GM23338 (cell line): Measurements from ENCODE around the gene MARCHF10. TPM values are rescaled to one million over a fixed set of nuclear protein-coding genes. Genes with fewer than 3 reads are reported as not detected.
"Not testable (repeated sequence)": the region's sequence is repeated elsewhere in the genome, so short reads cannot be mapped to it uniquely, and the experiment has no call there.

Source experiments
- ATAC-seq: fragments of 200-7000 bp; cut with Tn5 transposase; 3 replicates; pipeline ENCODE4 v1.9.1; 2020
- DNase-seq: peaks from one replicate; pipeline ENCODE4 v3.0.0-alpha.2; 2015; ENCODE audit warnings: low spot score
- H2AFZ ChIP-seq: fragments of 200-600 bp; sonication (generic); 2 replicates; pipeline ENCODE4 v1.8.0; 2016; ENCODE audit warnings: antibody characterized with exemption, mild to moderate bottlenecking, moderate library complexity
- H3F3A ChIP-seq: fragments of 200-600 bp; sonication (generic); replicated peaks from 2 replicates; pipeline ENCODE4 v1.8.0; 2017; ENCODE audit warnings: antibody characterized with exemption, mixed run types, low read depth
- H3K27ac ChIP-seq: fragments of 200-600 bp; sonication (generic); 2 replicates; pipeline ENCODE4 v1.6.1; 2016; ENCODE audit warnings: low read depth
- H3K27me3 ChIP-seq: fragments of 200-600 bp; sonication (generic); 2 replicates; pipeline ENCODE4 v1.8.0; 2016; ENCODE audit warnings: mild to moderate bottlenecking, mixed run types, moderate library complexity; ENCODE audit not compliant: insufficient read depth
- H3K36me3 ChIP-seq: fragments of 200-600 bp; sonication (generic); 2 replicates; pipeline ENCODE4 v1.8.0; 2016; ENCODE audit warnings: mild to moderate bottlenecking; ENCODE audit not compliant: insufficient read depth
- H3K4me1 ChIP-seq: fragments of 200-600 bp; sonication (generic); 2 replicates; pipeline ENCODE4 v1.8.0; 2016; ENCODE audit warnings: mild to moderate bottlenecking, moderate library complexity; ENCODE audit not compliant: insufficient read depth
- H3K4me2 ChIP-seq: fragments of 200-600 bp; sonication (generic); 2 replicates; pipeline ENCODE4 v1.7.1; 2017; ENCODE audit warnings: mixed run types
- H3K4me3 ChIP-seq: fragments of 200-600 bp; sonication (generic); 2 replicates; pipeline ENCODE4 v1.6.1; 2016; ENCODE audit warnings: mixed run types
- H3K79me2 ChIP-seq: fragments of 200-600 bp; sonication (generic); replicated peaks from 2 replicates; pipeline ENCODE4 v1.8.0; 2017; ENCODE audit warnings: mild to moderate bottlenecking; ENCODE audit not compliant: insufficient read depth
- H3K9me2 ChIP-seq: fragments of 200-600 bp; sonication (generic); 2 replicates; pipeline ENCODE4 v1.8.0; 2017; ENCODE audit not compliant: insufficient read depth
- H4K20me1 ChIP-seq: fragments of 200-600 bp; sonication (generic); replicated peaks from 2 replicates; pipeline ENCODE4 v1.8.0; 2017; ENCODE audit warnings: mild to moderate bottlenecking; ENCODE audit not compliant: insufficient read depth
- H3K27ac Mint-ChIP-seq: 2 replicates; pipeline ENCODE4 v1.8.0; 2020; ENCODE audit warnings: inconsistent platforms, mild to moderate bottlenecking, moderate library complexity, mixed read lengths
- H3K27me3 Mint-ChIP-seq: 3 replicates; pipeline ENCODE4 v1.8.0; 2022; ENCODE audit warnings: low read depth, mild to moderate bottlenecking, moderate library complexity, mixed read lengths, inconsistent platforms; ENCODE audit not compliant: insufficient read depth, poor library complexity
- H3K36me3 Mint-ChIP-seq: 3 replicates; pipeline ENCODE4 v1.8.0; 2021; ENCODE audit warnings: low read depth, mild to moderate bottlenecking, inconsistent platforms, moderate library complexity, mixed read lengths
- H3K4me1 Mint-ChIP-seq: 3 replicates; pipeline ENCODE4 v1.8.0; 2020; ENCODE audit warnings: mild to moderate bottlenecking, inconsistent platforms, mixed read lengths
- H3K4me3 Mint-ChIP-seq: 3 replicates; pipeline ENCODE4 v1.8.0; 2021; ENCODE audit warnings: moderate library complexity, mild to moderate bottlenecking, inconsistent platforms, mixed read lengths
- H3K9me3 Mint-ChIP-seq: 3 replicates; pipeline ENCODE4 v1.8.0; 2020; ENCODE audit warnings: moderate library complexity, mild to moderate bottlenecking, inconsistent platforms, mixed read lengths
- CREB1 ChIP-seq: fragments of 250-450 bp; sonication (Bioruptor Pico); IDR thresholded peaks from 2 replicates; pipeline ENCODE4 v1.5.0; 2020; ENCODE audit warnings: low read depth, mild to moderate bottlenecking, moderate library complexity
- CTCF ChIP-seq, 2 experiments: fragments of 200-600 bp in 1 of 2; sonication (generic) in 1 of 2; conservative IDR thresholded peaks; 2 replicates each; pipeline versions ENCODE4 v1.5.1 to v1.6.1; 2016 to 2017; ENCODE audit warnings: antibody characterized with exemption in 2 of 2, low read depth in 2 of 2, mild to moderate bottlenecking in 2 of 2, moderate library complexity in 1 of 2
- ETS1 ChIP-seq: IDR thresholded peaks from 2 replicates; pipeline ENCODE4 v1.6.1; 2016; ENCODE audit warnings: antibody characterized with exemption
- EZH2 ChIP-seq: fragments of 200-600 bp; sonication (generic); IDR thresholded peaks from one replicate; pipeline ENCODE4 v1.8.0; 2017; ENCODE audit warnings: antibody characterized with exemption, mild to moderate bottlenecking, low read depth; ENCODE audit not compliant: unreplicated experiment
- EZH2phosphoT487 ChIP-seq: fragments of 200-600 bp; sonication (generic); IDR thresholded peaks from one replicate; pipeline ENCODE4 v1.8.1; 2018; ENCODE audit warnings: antibody characterized with exemption; ENCODE audit not compliant: unreplicated experiment
- JUNB ChIP-seq: IDR thresholded peaks from one replicate; pipeline ENCODE4 v1.6.1; 2016; ENCODE audit warnings: antibody characterized with exemption; ENCODE audit not compliant: unreplicated experiment
- NANOG ChIP-seq: IDR thresholded peaks from 2 replicates; pipeline ENCODE4 v1.6.1; 2016; ENCODE audit warnings: antibody characterized with exemption, borderline replicate concordance
- POLR2AphosphoS5 ChIP-seq: IDR thresholded peaks from 2 replicates; pipeline ENCODE4 v1.6.1; 2016; ENCODE audit warnings: antibody characterized with exemption, low read depth
- ZNF114 ChIP-seq: fragments of 250-450 bp; sonication (Bioruptor Pico); IDR thresholded peaks from 2 replicates; pipeline ENCODE4 v1.5.0; 2020; ENCODE audit warnings: mild to moderate bottlenecking, moderate library complexity
- ZNF331 ChIP-seq: fragments of 250-450 bp; sonication (Bioruptor Pico); IDR thresholded peaks from 2 replicates; pipeline ENCODE4 v1.5.0; 2020; ENCODE audit warnings: low read depth, mild to moderate bottlenecking, moderate library complexity
- ZNF462 ChIP-seq: fragments of 250-450 bp; sonication (Bioruptor Pico); IDR thresholded peaks from 2 replicates; pipeline ENCODE4 v1.5.0; 2020; ENCODE audit warnings: mild to moderate bottlenecking, moderate library complexity
- polyA plus RNA-seq: library from polyadenylated mRNA; unstranded; fragments of >200 nt; fragmentation: Nextera tagmentation; extraction: Ambion mirVana; gene quantifications from 2 replicates; pipeline ENCODE4 v1.2.1, GENCODE V29; 2016
- total RNA-seq: library from RNA; depleted of rRNA; stranded (reverse); fragments of >200 nt; shearing (Covaris generic); gene quantifications from 2 replicates; pipeline ENCODE4 v1.2.3, GENCODE V29; 2014

The MARCHF10 gene
- total and polyA plus RNA-seq, 2 experiments from 2014 or later, result 0.50 TPM; not detected in 1

- TF ChIP-seq EZH2, result no peak
- TF ChIP-seq CTCF (conservative IDR thresholded peaks at IDR 0.05; ENCODE audit: low read depth in 2 of 2), result no peak
- TF ChIP-seq JUNB, result no peak
- no peak for TF ChIP-seq ZNF331 (CRISPR knock-in tag)
- no peak for TF ChIP-seq CREB1
- no peak for TF ChIP-seq EZH2phosphoT487
- no peak for TF ChIP-seq ZNF114 (CRISPR knock-in tag)
Measured at GRCh38 chr17:62852195-62852594, 44.1 kb upstream of the MARCHF10 start (continued).

GRCh38 chr17:62849591-62850415 lies 41.7 kb upstream of the MARCHF10 start:
- H3K9me2 ChIP-seq, H3K9me3 Mint-ChIP-seq, H3K4me3 Mint-ChIP-seq, H3K27me3 ChIP-seq, H3F3A ChIP-seq, H3K27me3 Mint-ChIP-seq, H3K79me2 ChIP-seq, DNase-seq, ATAC-seq, H2AFZ ChIP-seq, H3K4me1 Mint-ChIP-seq, H4K20me1 ChIP-seq, H3K36me3 ChIP-seq, H3K4me1 ChIP-seq, H3K4me2 ChIP-seq, H3K27ac ChIP-seq, H3K36me3 Mint-ChIP-seq, H3K27ac Mint-ChIP-seq, H3K4me3 ChIP-seq: not testable (repeated sequence)

- no peak overlapping the region for H3K27ac Mint-ChIP-seq
- ATAC-seq, result no peak
- no peaks in the 10 kb centered on the region for H3K27me3 ChIP-seq
- no peak for DNase-seq
- H3K79me2 ChIP-seq, result no peaks in the 10 kb centered on the region
- no peak overlapping the region for H3K4me3 Mint-ChIP-seq
- no peaks in the 10 kb centered on the region for H3K4me1 ChIP-seq
- no peaks in the 10 kb centered on the region for H3K4me1 Mint-ChIP-seq
- no peaks in the 10 kb centered on the region for H3K9me3 Mint-ChIP-seq
- no peak overlapping the region for H3K27ac ChIP-seq
- no peaks in the 10 kb centered on the region for H3K36me3 ChIP-seq
- H3K27me3 Mint-ChIP-seq, result peaks cover 7% of the 10 kb centered on the region
- no peaks in the 10 kb centered on the region for H3K9me2 ChIP-seq
- H4K20me1 ChIP-seq, result no peaks in the 10 kb centered on the region
- H3K4me2 ChIP-seq, result no peak overlapping the region
- no peak overlapping the region for H3K4me3 ChIP-seq
- H3F3A ChIP-seq, result no peaks in the 10 kb centered on the region
- H2AFZ ChIP-seq, result peak overlapping the region; percentile 73; the same call in 1 of the 2 replicates
- no peaks in the 10 kb centered on the region for H3K36me3 Mint-ChIP-seq
- TF ChIP-seq EZH2phosphoT487 (no peak), NANOG (no peak), ZNF331 (CRISPR knock-in tag) (no peak), POLR2AphosphoS5 (no peak), ETS1 (no peak), ZNF462 (no peak), EZH2 (no peak), JUNB (no peak)
Measured at GRCh38 chr17:62848334-62848733, 40.2 kb upstream of the MARCHF10 start.
